ENCODE measurements around the gene RMI2. TPM values are rescaled to one million over a fixed set of nuclear protein-coding genes. Genes with fewer than 3 reads are reported as not detected.

The RMI2 gene
- total and polyA plus RNA-seq, 2 of the 8 experiments (the other 6 are each of a cell fraction or from before 2014, with no cell fraction given): 58.2 to 96.0 TPM

DNA sequence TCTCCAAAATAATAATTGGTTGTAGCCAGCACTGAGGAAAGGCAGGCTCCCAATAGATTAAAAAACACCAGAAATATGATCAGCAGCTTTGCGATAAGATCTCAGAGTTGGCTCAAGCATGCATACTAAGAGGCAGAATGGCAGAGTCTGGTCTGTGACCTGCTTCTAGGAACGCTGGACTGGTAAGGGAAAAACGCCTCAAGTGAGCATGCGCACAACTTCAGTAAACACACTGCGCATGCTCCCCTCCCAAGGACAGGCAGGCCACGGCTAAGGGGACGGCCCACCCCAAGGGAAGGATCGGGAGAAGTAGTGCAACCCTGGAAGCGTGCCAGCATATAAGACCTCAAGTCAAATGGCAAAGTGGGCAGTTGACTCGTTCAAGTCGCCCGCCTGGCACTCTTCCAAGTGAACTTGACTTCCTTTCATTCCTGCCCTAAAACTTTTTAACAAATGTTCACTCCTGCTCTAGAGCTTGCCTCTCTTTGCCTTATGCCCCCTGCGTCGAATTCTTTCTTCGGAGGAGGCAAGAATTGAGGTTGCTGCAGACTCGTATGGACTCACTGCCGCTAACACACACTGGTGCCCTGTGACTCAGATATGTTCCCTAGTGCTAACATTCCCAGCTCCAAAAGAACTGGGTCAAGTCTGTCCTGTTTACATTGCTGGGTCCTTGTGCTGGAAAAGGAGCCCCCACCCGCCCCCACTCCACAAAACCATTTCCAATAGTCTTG is 41.7 kb upstream of the RMI2 start:
- H2AK5ac ChIP-seq (ENCODE audit: low read depth, low read length): no peak overlapping the region
- no peaks in the 10 kb centered on the region for H3K79me1 ChIP-seq (ENCODE audit: low read depth, low read length)
- no peak overlapping the region for H2BK20ac ChIP-seq (ENCODE audit: low read length)
- H3K9me3 ChIP-seq (ENCODE audit: insufficient read depth in 2 of 2, low read depth in 1 of 2, low read length in 1 of 2): no peaks in the 10 kb centered on the region
- no peaks in the 10 kb centered on the region for H3K79me2 ChIP-seq (ENCODE audit: control insufficient read depth in 1 of 2, insufficient read depth in 2 of 2, low read length in 2 of 2)
- FAIRE-seq: no peak
- H3K23me2 ChIP-seq (ENCODE audit: low read depth, low read length): no peaks in the 10 kb centered on the region
- H3K27ac ChIP-seq (ENCODE audit: low read depth, low read length): no peak overlapping the region
- CTCF ChIA-PET (ENCODE audit: partially characterized antibody): interaction anchor here (0.6 to 1.1 kb wide), 5 partner anchors 10 to 526 kb away, joined by 3 to 5 read pairs (median 3); no protein-coding TSS in a partner anchor
- no peak overlapping the region for H3K14ac ChIP-seq (ENCODE audit: insufficient read length)
- peak overlapping the region; percentile 60; the same call in 1 of the 2 replicates for H2BK12ac ChIP-seq (ENCODE audit: low read depth, low read length)
- no peaks in the 10 kb centered on the region for H3K36me3 ChIP-seq (ENCODE audit: control insufficient read depth in 2 of 4, insufficient read depth in 4 of 4, low read length in 3 of 4)
- no peak overlapping the region for H4K5ac ChIP-seq (ENCODE audit: insufficient read length, low read depth, low read length)
- H4K91ac ChIP-seq (replicated peaks; ENCODE audit: insufficient read length, low read length): no peak overlapping the region
- H3K4ac ChIP-seq (replicated peaks; ENCODE audit: insufficient read length, low read depth, low read length): no peak overlapping the region
- H2AFZ ChIP-seq (ENCODE audit: low read length): no peak overlapping the region
- peak overlapping the region; percentile 45; the same call in 1 of the 2 replicates for H4K8ac ChIP-seq (ENCODE audit: extremely low read depth, insufficient read depth, low read length)
- H2BK120ac ChIP-seq (replicated peaks; ENCODE audit: low read depth, low read length): no peak overlapping the region
- WGBS, 2 experiments (ENCODE audit: extremely low coverage in 1 of 2, insufficient coverage in 1 of 2, insufficient read length in 1 of 2, insufficient replicate concordance in 2 of 2, low coverage in 1 of 2, low lambda C conversion rate in 2 of 2, missing lambda C conversion rate in 1 of 2): 93% methylated on average over 17 of the region's 18 CpGs; no CpG with 5 or more reads in 1 of the 2 experiments
- no peak overlapping the region for H3K23ac ChIP-seq (ENCODE audit: insufficient read length)
- H2BK5ac ChIP-seq (ENCODE audit: low read depth, low read length): 0 out of 2 replicates have a peak overlapping the region, but pooled peaks have one; percentile 1
- 0 out of 2 replicates have a peak overlapping the region, but pooled peaks have one; percentile 4 for H2BK15ac ChIP-seq (ENCODE audit: low read length)
- no peak overlapping the region for H3K4me3 ChIP-seq (ENCODE audit: extremely low read depth in 1 of 4, insufficient read depth in 2 of 4, low read depth in 3 of 4, low read length in 4 of 4)
- H3K4me1 ChIP-seq (replicated peaks in 1 of 4; ENCODE audit: control insufficient read depth in 3 of 4, insufficient read depth in 4 of 4, low read length in 3 of 4): peaks cover 0 to 6% (median 1%) of the 10 kb centered on the region in 4 experiments; a peak in 3 of 7 replicates
- no peak overlapping the region for H3K56ac ChIP-seq (replicated peaks; ENCODE audit: insufficient read length, low read depth, low read length)
- POLR2A ChIA-PET (ENCODE audit: partially characterized antibody): interaction anchor here (1.1 to 3.4 kb wide), 4 partner anchors 12 to 48 kb away, joined by 3 to 12 read pairs (median 5); partner anchors contain the start of gene SOCS1
- H3K27me3 ChIP-seq (replicated peaks in 1 of 4; ENCODE audit: control insufficient read depth in 3 of 4, extremely low read depth in 1 of 4, insufficient read depth in 3 of 4, low read length in 3 of 4): no peaks in the 10 kb centered on the region
- H4K20me1 ChIP-seq (replicated peaks in 1 of 2; ENCODE audit: control insufficient read depth in 1 of 2, insufficient read depth in 2 of 2, low read length in 2 of 2): no peaks in the 10 kb centered on the region
- no peak overlapping the region for H3K9ac ChIP-seq (replicated peaks in 1 of 4; ENCODE audit: extremely low read depth in 1 of 4, low read depth in 3 of 4, low read length in 3 of 4)
- no peak for DNase-seq (ENCODE audit: low read depth in 1 of 2, low spot score in 2 of 2)
- no peak overlapping the region; the same call in 1 of the 2 replicates for H3K18ac ChIP-seq (ENCODE audit: extremely low read depth, low read length)
- H3K4me2 ChIP-seq (ENCODE audit: insufficient read depth in 1 of 2, low read depth in 2 of 2, low read length in 2 of 2): no peak overlapping the region
- TF ChIP-seq BCL11A (IDR thresholded peaks at IDR 0.05; ENCODE audit: low read depth in 2 of 2, low read length in 2 of 2) (no peak), ATF2 (IDR thresholded peaks at IDR 0.05; ENCODE audit: low read length) (no peak), CBX8 (IDR thresholded peaks at IDR 0.05; ENCODE audit: borderline replicate concordance, low read depth, low read length) (no peak), EGR1 (IDR thresholded peaks at IDR 0.05; ENCODE audit: borderline replicate concordance, low read depth, low read length) (no peak), CEBPB (IDR thresholded peaks at IDR 0.05; ENCODE audit: low read depth, low read length) (no peak), BACH1 (IDR thresholded peaks at IDR 0.05; ENCODE audit: low read length) (no peak), SIRT6 (IDR thresholded peaks at IDR 0.05; ENCODE audit: low read length) (no peak), POU5F1 (IDR thresholded peaks at IDR 0.05; ENCODE audit: low read depth, low read length) (no peak), TAF7 (optimal IDR thresholded peaks at IDR 0.05; ENCODE audit: borderline replicate concordance, low read depth, low read length) (no peak), PHF8 (conservative IDR thresholded peaks at IDR 0.05; ENCODE audit: low read depth, low read length) (no peak), RBBP5 (IDR thresholded peaks at IDR 0.05; ENCODE audit: borderline replicate concordance, low read depth, low read length) (no peak)
